HCT116 (cell line): Measurements from ENCODE around the gene UQCRC1. TPM values are rescaled to one million over a fixed set of nuclear protein-coding genes. Genes with fewer than 3 reads are reported as not detected.

Source experiments
- ATAC-seq: fragments of 200-7000 bp; cut with Tn5 transposase; 2 replicates; pipeline ENCODE4 v1.9.1; 2020; ENCODE audit warnings: mild to moderate bottlenecking, moderate library complexity
- BruUV-seq: library from RNA; stranded (reverse); fragments of 400-500 nt; replicated peaks from 2 replicates; lab custom pipeline; 2021; lab: Mats Ljungman, UMichigan
- CTCF ChIA-PET: fragments of 300-600 bp; sonication (Branson Sonifier 250); formaldehyde crosslinking; loops from one replicate; lab custom pipeline; 2021; ENCODE audit warnings: antibody characterized with exemption; lab: Charles Lee
- POLR2A ChIA-PET: fragments of 300-600, 350-600 bp; sonication (Branson Sonifier 250); formaldehyde crosslinking; loops from one replicate; lab custom pipeline; 2021; ENCODE audit warnings: antibody characterized with exemption; lab: Charles Lee
- RAD21 ChIA-PET, 2 experiments: fragments of 300-600 bp; sonication (Branson Sonifier 250); formaldehyde crosslinking; loops; one replicate each; lab custom pipeline; 2023; ENCODE audit warnings: low total read pairs in 2 of 2; ENCODE audit not compliant: uncharacterized antibody in 2 of 2, unreplicated experiment in 2 of 2, low non-redundant PET in 1 of 2; lab: Charles Lee
- DNase-seq: peaks from one replicate; pipeline ENCODE4 v3.0.0-alpha.2; 2010; ENCODE audit warnings: low read depth, low spot score
- H2AFZ ChIP-seq: fragments of 200-600 bp; shearing (Covaris generic), sonication (generic); 2 replicates; pipeline ENCODE4 v1.6.1; 2017; ENCODE audit warnings: low read depth, mixed run types, mixed read lengths, antibody characterized with exemption, low read length; ENCODE audit not compliant: poor library complexity, severe bottlenecking
- H3K27ac ChIP-seq: 2 replicates; pipeline ENCODE4 v1.5.1; 2012; ENCODE audit warnings: low read depth, low read length
- H3K27me3 ChIP-seq: fragments of 200-600 bp; sonication (generic); 2 replicates; pipeline ENCODE4 v1.6.1; 2016; ENCODE audit warnings: mixed run types, low read length, mixed read lengths; ENCODE audit not compliant: insufficient read depth
- H3K36me3 ChIP-seq, 2 experiments: fragments of 200-500 bp in 1 of 2; fragments of 200-600 bp in 1 of 2; sonication (Bioruptor generic) in 1 of 2; sonication (generic) in 1 of 2; 2 replicates each; pipeline versions ENCODE4 v1.5.1 to v1.6.1; 2014 to 2016; ENCODE audit warnings: low read length in 2 of 2, inconsistent platforms in 1 of 2, mixed read lengths in 1 of 2, mixed run types in 1 of 2; ENCODE audit not compliant: insufficient read depth in 2 of 2, control insufficient read depth in 1 of 2
- H3K4me1 ChIP-seq, 2 experiments: fragments of 200-600 bp in 1 of 2; sonication (generic) in 1 of 2; 2 replicates each; pipeline versions ENCODE4 v1.5.1 to v1.6.1; 2012 to 2017; ENCODE audit warnings: low read length in 2 of 2, inconsistent platforms in 1 of 2, mild to moderate bottlenecking in 1 of 2, mixed read lengths in 1 of 2, mixed run types in 1 of 2, moderate library complexity in 1 of 2; ENCODE audit not compliant: insufficient read depth in 2 of 2, control insufficient read depth in 1 of 2
- H3K4me2 ChIP-seq: fragments of 200-600 bp; sonication (generic); 2 replicates; pipeline ENCODE4 v1.6.1; 2017; ENCODE audit warnings: mixed run types, low read length, mixed read lengths
- H3K4me3 ChIP-seq, 2 experiments: fragments of 200-600 bp in 1 of 2; sonication (generic) in 1 of 2; replicated peaks in 1 of 2; 2 replicates each; pipeline ENCODE4 v1.5.1; 2011 to 2016; ENCODE audit warnings: low read length in 2 of 2, control low read depth in 1 of 2, low read depth in 1 of 2, mild to moderate bottlenecking in 1 of 2, mixed read lengths in 1 of 2, mixed run types in 1 of 2
- H3K79me2 ChIP-seq: fragments of 200-600 bp; sonication (generic); 2 replicates; pipeline ENCODE4 v1.6.1; 2017; ENCODE audit warnings: mild to moderate bottlenecking, mixed run types, low read length, moderate library complexity, mixed read lengths; ENCODE audit not compliant: insufficient read depth
- H3K9ac ChIP-seq: fragments of 200-600 bp; sonication (generic); 2 replicates; pipeline ENCODE4 v1.6.1; 2016; ENCODE audit warnings: low read length, mixed read lengths
- H3K9me2 ChIP-seq: fragments of 200-600 bp; sonication (generic), shearing (Covaris generic); 2 replicates; pipeline ENCODE4 v1.6.1; 2017; ENCODE audit warnings: mixed run types, mild to moderate bottlenecking, moderate library complexity; ENCODE audit not compliant: insufficient read depth
- H3K9me3 ChIP-seq, 2 experiments: fragments of 200-500 bp in 1 of 2; fragments of 200-600 bp in 1 of 2; sonication (Bioruptor generic) in 1 of 2; sonication (generic) in 1 of 2; 2 replicates each; pipeline ENCODE4 v1.6.1; 2014 to 2017; ENCODE audit warnings: low read length in 2 of 2, mixed read lengths in 2 of 2, inconsistent platforms in 1 of 2, low read depth in 1 of 2, mild to moderate bottlenecking in 1 of 2, mixed run types in 1 of 2, moderate library complexity in 1 of 2; ENCODE audit not compliant: control insufficient read depth in 1 of 2, insufficient read depth in 1 of 2
- H4K20me1 ChIP-seq: fragments of 200-600 bp; sonication (generic), shearing (Covaris generic); 2 replicates; pipeline ENCODE4 v1.6.1; 2017; ENCODE audit warnings: mixed run types, mild to moderate bottlenecking, moderate library complexity; ENCODE audit not compliant: insufficient read depth
- ATF3 ChIP-seq: IDR thresholded peaks from 2 replicates; pipeline ENCODE4 v1.6.1; 2012
- CTCF ChIP-seq, 3 experiments: fragments of 200-600 bp in 1 of 3; sonication (generic) in 1 of 3; IDR thresholded peaks in 2 of 3; conservative IDR thresholded peaks in 1 of 3; 2 replicates each; pipeline ENCODE4 v1.5.1; 2012 to 2017; ENCODE audit warnings: low read depth in 2 of 3, low read length in 2 of 3, antibody characterized with exemption in 1 of 3, borderline replicate concordance in 1 of 3, control low read depth in 1 of 3, mild to moderate bottlenecking in 1 of 3, mixed read lengths in 1 of 3, mixed run types in 1 of 3, moderate library complexity in 1 of 3; ENCODE audit not compliant: insufficient read depth in 1 of 3
- JUND ChIP-seq: IDR thresholded peaks from 2 replicates; pipeline ENCODE4 v1.6.1; 2012
- MAX ChIP-seq: IDR thresholded peaks from 2 replicates; pipeline ENCODE4 v1.6.1; 2012
- SP1 ChIP-seq: IDR thresholded peaks from 2 replicates; pipeline ENCODE4 v1.6.1; 2012; ENCODE audit warnings: low read depth
- SRF ChIP-seq: IDR thresholded peaks from 2 replicates; pipeline ENCODE4 v1.6.1; 2012; ENCODE audit warnings: low read depth
- YY1 ChIP-seq: IDR thresholded peaks from 2 replicates; pipeline ENCODE4 v1.6.1; 2011; ENCODE audit warnings: low read length, low read depth, moderate library complexity, mild to moderate bottlenecking; ENCODE audit not compliant: insufficient replicate concordance; ENCODE audit errors: extremely low read depth
- intact Hi-C: fragments of 100-400 bp; cut with micrococcal nuclease; formaldehyde crosslinking; loops from 2 replicates; pipeline ENCODE4 v1.10.0; 2022
- total RNA-seq: library from RNA; stranded (reverse); gene quantifications from one replicate; pipeline ENCODE4 v1.2.1, GENCODE V29; 2021; ENCODE audit not compliant: unreplicated experiment

Gene UQCRC1
- total RNA-seq, 1 experiment from 2014 or later, result 318 TPM

GRCh38 chr3:48581621-48582481 is 27.6 kb downstream of the UQCRC1 start:
- H3K9me3 ChIP-seq, result no peaks in the 10 kb centered on the region
- no peaks in the 10 kb centered on the region for H3K79me2 ChIP-seq
- POLR2A ChIA-PET, result no interaction called here
- H3K4me2 ChIP-seq, result no peak overlapping the region
- BruUV-seq, result no TSS peak
- no peaks in the 10 kb centered on the region for H4K20me1 ChIP-seq
- no peak overlapping the region for H3K27ac ChIP-seq
- no peaks in the 10 kb centered on the region; a peak in 1 of 4 replicates for H3K36me3 ChIP-seq
- TF ChIP-seq YY1 (no peak), SRF (no peak), SP1 (no peak), ATF3 (no peak), JUND (no peak), CTCF (IDR thresholded peaks at IDR 0.05 in 2 of 3, conservative IDR thresholded peaks at IDR 0.05 in 1 of 3; ENCODE audit: borderline replicate concordance in 1 of 3, insufficient read depth in 1 of 3, low read depth in 2 of 3, low read length in 2 of 3) (no peak), MAX (no peak)
- no peaks in the 10 kb centered on the region for H3K27me3 ChIP-seq
- RAD21 ChIA-PET, result no interaction called here
- DNase-seq (no peak), ATAC-seq (no peak)
- CTCF ChIA-PET, result no interaction called here
- no peak overlapping the region for H2AFZ ChIP-seq
- no peaks in the 10 kb centered on the region for H3K4me1 ChIP-seq
- no peak overlapping the region for H3K4me3 ChIP-seq
- no peak overlapping the region for H3K9ac ChIP-seq
- H3K9me2 ChIP-seq, result no peaks in the 10 kb centered on the region
- intact Hi-C loops, result no loop called here
